Endodermal cell (in vitro differentiated cells): ENCODE data around the gene KCNQ5. TPM values are rescaled to one million over a fixed set of nuclear protein-coding genes. Genes with fewer than 3 reads are reported as not detected.

Experiments
- DNase-seq: peaks from one replicate; pipeline ENCODE4 v3.0.0-alpha.2; 2017
- H3K27ac ChIP-seq: 2 replicates; pipeline ENCODE4 v1.5.1; 2013; ENCODE audit warnings: mild to moderate bottlenecking, low read depth, low read length, moderate library complexity
- H3K27me3 ChIP-seq: 2 replicates; pipeline ENCODE4 v1.6.1; 2013; ENCODE audit warnings: mild to moderate bottlenecking, low read length, moderate library complexity; ENCODE audit not compliant: insufficient read depth, control insufficient read depth, poor library complexity, severe bottlenecking
- H3K36me3 ChIP-seq: 2 replicates; pipeline ENCODE4 v1.7.0; 2013; ENCODE audit warnings: mild to moderate bottlenecking, low read length, moderate library complexity; ENCODE audit not compliant: control insufficient read depth, insufficient read depth
- H3K4me1 ChIP-seq: one replicate; pipeline ENCODE4 v1.7.0; 2013; ENCODE audit warnings: low read length; ENCODE audit not compliant: control insufficient read depth, insufficient read depth
- H3K4me3 ChIP-seq: 2 replicates; pipeline ENCODE4 v1.5.1; 2013; ENCODE audit warnings: mild to moderate bottlenecking, low read length, moderate library complexity
- H3K9ac ChIP-seq: 2 replicates; pipeline ENCODE4 v1.6.1; 2013; ENCODE audit warnings: mild to moderate bottlenecking, low read length, moderate library complexity; ENCODE audit not compliant: poor library complexity, severe bottlenecking; ENCODE audit errors: extremely low read depth
- H3K9me3 ChIP-seq: 2 replicates; pipeline ENCODE4 v1.6.1; 2013; ENCODE audit warnings: mild to moderate bottlenecking, low read length, moderate library complexity; ENCODE audit not compliant: control insufficient read depth
- H3K27ac Mint-ChIP-seq: 2 replicates; pipeline ENCODE4 v1.8.0; 2020; ENCODE audit warnings: mixed read lengths
- H3K27me3 Mint-ChIP-seq: 2 replicates; pipeline ENCODE4 v1.8.0; 2021; ENCODE audit warnings: mild to moderate bottlenecking, mixed read lengths; ENCODE audit not compliant: insufficient read depth
- H3K36me3 Mint-ChIP-seq: 2 replicates; pipeline ENCODE4 v1.8.0; 2020; ENCODE audit warnings: low read depth, mixed read lengths
- H3K4me1 Mint-ChIP-seq: 2 replicates; pipeline ENCODE4 v1.8.0; 2020; ENCODE audit warnings: mixed read lengths
- H3K4me3 Mint-ChIP-seq: 2 replicates; pipeline ENCODE4 v1.8.0; 2020; ENCODE audit warnings: mild to moderate bottlenecking, moderate library complexity, mixed read lengths
- H3K9me3 Mint-ChIP-seq: 2 replicates; pipeline ENCODE4 v1.8.0; 2020; ENCODE audit warnings: mild to moderate bottlenecking, mixed read lengths
- CTCF ChIP-seq: fragments of 200-600 bp; sonication (generic); conservative IDR thresholded peaks from 2 replicates; pipeline ENCODE4 v1.5.0; 2021; ENCODE audit warnings: antibody characterized with exemption, mild to moderate bottlenecking
- WGBS, 2 experiments: methylation state at CpG; one replicate each; pipeline versions ENCODE4 v1.1.5 to v1.1.7; 2013; ENCODE audit warnings: missing lambda C conversion rate in 2 of 2, mixed read lengths in 1 of 2; ENCODE audit not compliant: insufficient coverage in 1 of 2, insufficient read length in 1 of 2; 5-methylcytosine and 5-hydroxymethylcytosine counted together
- total RNA-seq, 2 donors: library from RNA; stranded (reverse); fragmentation: NEBNext Ultra II Directional in 1 of 2; extraction: Animal tissue kit (Norgen Biotek cat#: 25700) in 1 of 2; gene quantifications; 2 replicates in 1 of 2; 3 replicates in 1 of 2; pipeline ENCODE4 v1.2.1, GENCODE V29; 2021

KCNQ5 gene
- total RNA-seq, 2 donors from 2014 or later = 2.4 to 8.3 TPM

- no peaks in the 10 kb centered on the region for H3K36me3 Mint-ChIP-seq
- H3K4me1 ChIP-seq = peaks cover 6% of the 10 kb centered on the region
- H3K4me3 Mint-ChIP-seq = peak overlapping the region; percentile 65
- 13 to 15% methylated on average over 12 to 21 of the region's 21 CpGs for WGBS, 2 experiments
- no peak for TF ChIP-seq CTCF
- H3K9me3 Mint-ChIP-seq = no peaks in the 10 kb centered on the region
- H3K9me3 ChIP-seq = no peaks in the 10 kb centered on the region
- no peak overlapping the region for H3K27ac ChIP-seq
- H3K36me3 ChIP-seq = no peaks in the 10 kb centered on the region
- peaks cover 69% of the 10 kb centered on the region for H3K27me3 ChIP-seq
- H3K27me3 Mint-ChIP-seq = peaks cover 65% of the 10 kb centered on the region
- H3K4me3 ChIP-seq = peak overlapping the region; percentile 81
- DNase-seq = no peak
- H3K4me1 Mint-ChIP-seq = peaks cover 19% of the 10 kb centered on the region
- no peak overlapping the region for H3K9ac ChIP-seq
- H3K27ac Mint-ChIP-seq = no peak overlapping the region
Observed at GRCh38 chr6:72620871-72621290, 983 bp upstream of the KCNQ5 start.

GRCh38 chr6:72622094-72622940, 453 bp downstream of the KCNQ5 start:
- peaks cover 28% of the 10 kb centered on the region for H3K4me1 Mint-ChIP-seq
- peak overlapping the region; percentile 81 for H3K4me3 ChIP-seq
- peak; percentile 69 for TF ChIP-seq CTCF
- H3K36me3 ChIP-seq = no peaks in the 10 kb centered on the region
- DNase-seq = peak; percentile 87
- no peak overlapping the region for H3K27ac Mint-ChIP-seq
- H3K9me3 Mint-ChIP-seq = no peaks in the 10 kb centered on the region
- 1% methylated on average over 15 to 89 of the region's 89 CpGs for WGBS, 2 experiments
- H3K27ac ChIP-seq = no peak overlapping the region
- H3K9ac ChIP-seq = no peak overlapping the region
- peak overlapping the region; percentile 65 for H3K4me3 Mint-ChIP-seq
- H3K27me3 ChIP-seq = peaks cover 69% of the 10 kb centered on the region
- no peaks in the 10 kb centered on the region for H3K36me3 Mint-ChIP-seq
- H3K9me3 ChIP-seq = no peaks in the 10 kb centered on the region
- H3K27me3 Mint-ChIP-seq = peaks cover 65% of the 10 kb centered on the region
- peaks cover 6% of the 10 kb centered on the region for H3K4me1 ChIP-seq

- H3K4me3 Mint-ChIP-seq = peak overlapping the region; percentile 65
- H3K9me3 Mint-ChIP-seq = no peaks in the 10 kb centered on the region
- Histone ChIP-seq H3K27ac (no peak overlapping the region), H3K4me3 (no peak overlapping the region), H3K9me3 (no peaks in the 10 kb centered on the region), H3K36me3 (no peaks in the 10 kb centered on the region), H3K4me1 (peaks cover 6% of the 10 kb centered on the region), H3K27me3 (peaks cover 57% of the 10 kb centered on the region), H3K9ac (no peak overlapping the region)
- TF ChIP-seq CTCF = no peak
- H3K27me3 Mint-ChIP-seq = peaks cover 55% of the 10 kb centered on the region
- peaks cover 31% of the 10 kb centered on the region for H3K4me1 Mint-ChIP-seq
- H3K27ac Mint-ChIP-seq = no peak overlapping the region
- whole genome bisulfite sequencing, 2 experiments = 50 to 71% methylated on average over 2 to 4 of the region's 5 CpGs
- no peak for DNase-seq
- no peaks in the 10 kb centered on the region for H3K36me3 Mint-ChIP-seq
Observed at GRCh38 chr6:72623808-72624207, 1.9 kb downstream of the KCNQ5 start.
